Activated gamma-delta T cell (primary cell): ENCODE data around the gene MRLN.
"Not testable (repeated sequence)": the region's sequence is repeated elsewhere in the genome, so short reads cannot be mapped to it uniquely, and the experiment has no call there.

Experiments used
- DNase-seq: peaks from one replicate; lab custom pipeline; 2025; lab: John Stamatoyannopoulos, UW
- total RNA-seq, 2 donors: gene quantifications; one replicate each; lab custom pipeline; 2026; lab: John Stamatoyannopoulos, UW

MRLN gene
- 0 reads per million in 2 donors for total RNA-seq

DNA sequence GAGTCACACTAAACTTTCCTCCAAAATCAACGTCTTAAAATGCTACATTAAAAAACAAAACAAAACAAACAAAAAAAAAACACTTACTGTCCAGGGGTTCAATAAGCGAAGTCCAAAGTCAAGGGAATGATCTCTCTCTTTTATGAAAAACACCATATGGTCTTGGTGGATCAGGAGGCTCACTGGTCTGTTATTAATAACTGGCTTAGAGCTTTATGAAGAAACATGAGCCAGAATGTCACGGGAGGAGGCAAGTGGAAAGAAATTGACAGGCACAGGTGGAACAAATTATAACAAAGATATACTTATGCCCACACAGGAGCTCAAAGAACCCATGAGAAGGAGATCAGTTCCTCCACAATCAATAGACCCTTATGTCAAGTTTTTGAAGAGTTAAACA is at the start of gene MRLN:
Gene MRLN (minus strand): TSS at position 189 of the 400 bp plus-strand sequence.
- DNase-seq = no peak

GRCh38 chr10:59801171-59801570 is 47.9 kb upstream of the MRLN start:
- no peak for DNase-seq

- no peak for DNase-seq
These were observed 46.2 kb upstream of the MRLN start for GRCh38 chr10:59799421-59799820.

- no peak for DNase-seq
These were observed 40.7 kb upstream of the MRLN start for GRCh38 chr10:59793919-59794318.

DNA sequence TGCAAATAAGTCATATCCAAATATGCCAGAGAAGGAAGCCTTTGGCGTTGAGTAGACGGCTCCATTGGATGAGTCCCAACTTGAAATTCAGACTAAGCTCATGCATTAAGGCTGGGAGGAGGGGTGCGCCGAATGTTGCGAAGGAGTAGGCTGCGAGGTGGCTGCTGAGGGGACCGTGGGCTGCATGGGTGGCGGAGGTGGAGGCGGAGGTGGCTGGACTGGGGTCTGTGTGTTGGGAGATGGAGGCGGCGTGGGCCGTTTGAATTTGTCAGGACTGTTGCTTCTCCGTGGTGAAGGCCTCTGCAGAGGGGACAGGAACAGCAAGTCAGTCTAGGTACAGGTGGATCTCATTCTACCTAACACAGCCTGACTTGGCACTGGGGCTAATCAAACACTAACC is 39.6 kb upstream of the MRLN start:
- DNase-seq = no peak

- no peak for DNase-seq
These were observed 38.3 kb upstream of the MRLN start for GRCh38 chr10:59791601-59792000.

DNA sequence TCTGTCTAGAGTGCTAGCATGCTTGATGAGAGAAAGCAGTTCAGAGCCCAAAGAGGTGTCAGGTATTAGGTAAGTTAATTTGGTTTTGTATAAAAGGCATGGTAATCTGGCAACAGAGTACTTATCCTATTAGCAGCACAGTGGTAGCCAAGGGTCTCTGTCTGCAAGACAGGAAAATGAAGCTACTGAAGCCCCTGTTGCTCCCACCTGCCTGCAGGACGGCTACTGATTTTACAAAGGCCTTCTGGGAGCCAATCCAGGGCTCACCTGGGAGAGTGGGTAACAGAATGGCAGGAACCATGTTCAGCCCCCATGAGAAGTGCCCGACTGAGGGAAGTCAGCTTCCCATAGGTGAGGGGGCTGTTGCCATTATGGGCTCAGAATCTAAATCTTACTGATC is 36.8 kb upstream of the MRLN start:
- DNase-seq = not testable (repeated sequence)

DNA sequence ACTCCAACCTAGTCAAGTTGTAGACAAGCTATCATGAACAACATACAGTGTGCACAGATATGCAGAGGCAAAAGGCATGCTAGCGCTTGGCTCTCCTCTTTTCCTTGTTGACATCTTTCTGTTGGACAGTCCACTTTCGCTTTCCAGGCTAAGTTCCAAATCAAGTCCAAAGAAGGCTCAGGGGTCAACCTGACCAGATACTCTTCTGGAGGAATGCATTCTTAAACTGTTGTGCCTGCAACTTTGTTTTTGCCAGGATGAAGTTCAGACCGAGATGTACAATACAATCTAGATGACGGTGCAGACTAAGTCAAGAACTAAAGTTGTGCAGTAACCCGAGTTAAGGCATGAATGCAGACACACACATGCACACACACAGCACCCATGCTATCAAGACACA is 35.7 kb upstream of the MRLN start:
- DNase-seq = not testable (repeated sequence)

DNA sequence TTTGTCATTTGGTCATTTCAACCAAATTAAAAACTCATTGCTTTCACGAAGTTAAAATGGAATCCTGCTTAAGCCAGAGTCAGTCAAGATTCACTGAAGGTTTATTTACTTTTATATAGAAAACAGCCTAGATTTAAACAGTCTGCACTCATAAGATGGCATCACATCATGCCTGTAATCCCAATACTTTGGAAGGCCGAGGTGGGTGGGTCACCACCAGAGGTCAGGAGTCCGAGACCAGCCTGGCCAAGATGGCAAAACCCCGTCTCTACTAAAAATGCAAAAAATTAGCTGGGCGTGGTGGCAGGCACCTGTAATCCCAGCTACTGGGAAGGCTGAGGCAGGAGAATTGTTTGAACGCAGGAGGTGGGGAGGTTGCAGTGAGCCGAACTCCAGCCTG is 33.8 kb upstream of the MRLN start:
- not testable (repeated sequence) for DNase-seq

DNA sequence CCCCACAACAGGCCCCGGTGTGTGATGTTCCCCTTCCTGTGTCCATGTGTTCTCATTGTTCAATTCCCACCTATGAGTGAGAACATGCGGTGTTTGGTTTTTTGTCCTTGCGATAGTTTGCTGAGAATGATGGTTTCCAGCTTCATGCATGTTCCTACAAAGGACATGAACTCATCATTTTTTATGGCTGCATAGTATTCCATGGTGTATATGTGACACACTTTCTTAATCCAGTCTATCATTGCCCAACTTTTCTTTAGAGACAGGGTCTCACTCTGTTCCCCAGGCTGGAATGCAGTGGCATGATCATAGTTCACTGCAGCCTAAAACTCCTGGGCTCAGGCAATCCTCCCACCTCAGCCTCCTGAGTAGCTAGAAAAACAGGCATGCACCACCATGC is 32.2 kb upstream of the MRLN start:
- DNase-seq = not testable (repeated sequence)

- DNase-seq = no peak
These were observed 28.3 kb upstream of the MRLN start for GRCh38 chr10:59781511-59781910.

GRCh38 chr10:59779756-59780533 is 26.7 kb upstream of the MRLN start:
- no peak for DNase-seq

DNA sequence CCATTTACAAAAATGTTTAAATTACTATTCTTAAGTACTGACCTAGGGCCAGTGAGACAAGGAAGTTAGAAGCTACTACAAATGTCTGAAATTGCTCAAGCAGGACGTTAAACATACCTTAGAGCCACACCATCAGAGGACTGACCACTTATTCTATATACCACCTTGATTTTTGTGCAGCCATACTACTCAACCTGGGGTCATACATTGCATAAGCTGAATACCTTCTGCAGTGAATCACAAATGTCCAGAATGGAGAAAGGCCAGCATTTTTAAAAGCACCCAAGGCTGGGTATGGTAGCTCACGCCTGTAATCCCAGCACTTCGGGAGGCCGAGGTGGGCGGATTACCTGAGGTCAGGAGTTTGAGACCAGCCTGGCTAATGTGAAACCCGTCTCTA is 21.2 kb upstream of the MRLN start:
- no peak for DNase-seq

DNA sequence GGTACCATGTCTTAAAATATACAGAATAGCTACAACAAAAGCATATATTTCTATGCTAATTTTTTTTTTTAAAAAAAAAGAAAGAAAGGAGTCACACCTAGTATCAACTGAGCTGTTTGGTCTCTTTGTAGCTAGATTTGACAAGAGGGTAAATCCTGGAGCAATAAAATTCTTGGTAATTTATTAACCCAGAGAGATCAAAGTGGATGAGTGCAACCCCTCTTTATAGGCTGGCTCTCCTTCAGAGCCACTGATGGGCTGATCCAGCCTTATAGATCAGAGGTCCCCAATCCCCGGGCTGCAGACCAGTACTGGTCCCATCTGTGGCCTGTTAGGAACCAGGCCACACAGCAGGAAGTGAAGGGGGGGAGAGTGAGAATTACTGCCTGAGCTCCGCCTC is 19.8 kb upstream of the MRLN start:
- DNase-seq = no peak

DNA sequence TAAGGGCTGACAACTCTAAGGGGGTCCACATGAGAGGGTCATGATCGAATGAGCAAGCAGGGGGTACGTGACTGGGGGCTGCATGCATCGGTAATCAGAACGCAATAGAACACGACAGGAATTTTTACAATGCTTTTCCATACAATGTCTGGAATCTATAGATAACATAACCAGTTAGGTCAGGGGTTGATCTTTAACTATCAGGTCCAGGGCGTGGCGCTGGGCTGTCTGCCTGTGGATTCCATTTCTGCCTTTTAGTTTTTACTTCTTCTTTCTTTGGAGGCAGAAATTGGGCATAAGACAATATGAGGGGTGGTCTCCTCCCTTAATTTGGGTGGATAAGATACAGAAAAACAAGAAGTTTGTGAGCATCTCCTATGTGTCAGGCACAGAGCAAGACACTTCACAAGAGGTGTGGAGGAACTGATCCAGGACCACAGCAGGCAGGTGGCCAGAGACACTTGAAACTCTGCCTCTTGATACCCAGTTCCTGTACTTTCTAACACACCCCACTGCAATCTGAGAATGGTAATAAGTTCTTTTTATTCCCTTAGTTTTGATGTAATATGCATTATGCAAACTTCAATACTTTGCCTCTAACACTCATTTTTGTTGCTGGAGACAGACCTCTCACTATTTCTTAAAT is 18.0 kb upstream of the MRLN start:
- DNase-seq = no peak

- no peak for DNase-seq
These were observed 17.4 kb upstream of the MRLN start for GRCh38 chr10:59770689-59771088.

DNA sequence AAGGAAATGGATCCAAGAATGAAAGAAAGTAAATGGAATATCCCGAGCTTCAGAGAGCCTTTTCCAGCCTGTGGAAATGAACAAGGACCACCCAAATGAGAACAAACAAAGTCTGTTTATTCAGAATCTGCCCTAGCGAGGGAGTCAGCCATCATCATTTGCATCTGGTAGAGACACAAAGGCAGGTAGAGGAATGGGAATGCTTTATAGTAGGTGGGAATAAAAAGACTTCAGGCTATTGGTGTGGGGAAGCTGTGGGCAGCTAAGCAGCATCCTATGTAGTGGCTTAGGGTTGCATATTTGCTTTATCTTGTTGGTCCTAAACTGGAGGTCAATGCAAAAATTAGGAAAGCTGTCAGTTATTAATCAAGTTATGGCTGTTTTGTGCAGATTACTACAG is 9.2 kb upstream of the MRLN start:
- no peak for DNase-seq

GRCh38 chr10:59757966-59758365 is 4.7 kb upstream of the MRLN start:
- no peak for DNase-seq

- DNase-seq = no peak
These were observed 1.7 kb upstream of the MRLN start for GRCh38 chr10:59754951-59755350.

DNA sequence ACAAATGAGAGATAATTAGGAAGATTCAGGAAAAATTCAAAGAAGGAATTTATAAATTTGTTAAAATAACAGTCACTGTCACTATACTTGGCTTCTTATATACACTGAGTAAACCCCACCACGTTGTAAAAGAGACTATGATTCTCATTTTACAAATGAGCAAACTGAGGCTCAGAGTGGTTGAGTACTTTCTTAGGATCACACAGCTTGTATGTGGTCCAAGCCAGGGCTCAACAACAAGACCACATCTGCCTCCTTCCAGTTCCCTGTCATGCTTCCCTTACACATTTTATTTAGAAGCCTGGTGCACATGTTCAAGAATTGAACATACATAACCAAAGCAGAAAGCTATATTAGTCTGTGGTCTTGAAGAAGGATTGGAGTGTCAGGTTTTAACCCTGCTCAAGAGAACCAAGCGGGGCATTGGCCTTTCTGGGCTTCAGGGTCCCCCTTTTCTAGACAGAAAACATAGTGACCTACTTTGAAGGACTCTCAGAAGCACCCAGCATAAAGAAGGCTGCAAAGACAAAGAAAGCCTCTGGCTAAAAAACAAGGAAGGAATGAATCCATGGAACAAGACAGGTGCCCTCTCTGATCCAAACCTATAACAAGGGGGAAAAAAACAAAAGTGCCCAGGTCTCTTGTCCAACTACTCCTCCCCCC is 846 bp downstream of the MRLN start:
- no peak for DNase-seq

GRCh38 chr10:59750155-59750945 is 2.9 kb downstream of the MRLN start:
- no peak for DNase-seq

DNA sequence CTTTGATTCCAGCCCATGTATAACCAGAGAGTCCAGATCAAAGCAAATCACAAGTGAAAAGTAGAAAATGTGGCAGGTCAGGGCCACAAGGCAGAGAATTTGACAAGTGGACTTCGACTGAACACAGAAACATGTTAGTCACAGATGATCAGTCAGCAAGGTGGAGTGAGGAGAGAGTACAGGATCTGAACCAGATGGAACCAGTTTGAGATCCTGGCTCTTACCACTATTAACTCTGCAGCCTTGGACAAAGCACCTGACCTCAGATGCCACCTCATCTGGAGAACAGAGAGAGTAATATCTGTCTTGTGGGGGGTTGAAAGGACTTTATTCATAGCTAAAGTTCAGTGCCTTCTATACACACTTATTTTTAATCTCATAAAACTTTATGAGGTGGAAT is 4.4 kb downstream of the MRLN start:
- no peak for DNase-seq
